ENCODE data around the gene PIKFYVE. TPM values are rescaled to one million over a fixed set of nuclear protein-coding genes. Genes with fewer than 3 reads are reported as not detected.
A peak's percentile ranks its signal among the peaks of the same experiment; 100 is the strongest.

The PIKFYVE gene
- total RNA-seq, 1 experiment from 2014 or later, result 22.8 TPM

DNA sequence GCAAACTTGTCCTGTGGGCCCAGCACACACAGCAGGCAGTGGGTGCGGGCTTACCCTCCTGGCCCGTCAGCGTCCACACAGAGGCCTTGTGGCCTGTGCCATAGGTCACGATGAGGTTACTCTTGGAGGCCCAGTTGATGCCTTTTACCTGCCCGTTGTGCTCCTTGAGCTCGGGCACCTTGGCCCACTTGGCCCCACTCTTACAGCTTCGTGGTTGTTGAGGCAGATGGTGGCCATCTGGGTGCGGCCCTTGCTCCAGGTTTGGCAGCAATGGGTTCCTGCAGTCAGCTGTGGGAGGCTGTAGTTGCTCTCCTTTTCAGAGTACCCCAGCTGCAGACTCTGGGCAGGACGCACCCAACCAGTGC lies 95.0 kb downstream of the PIKFYVE start:
- Mint-ChIP-seq H3K27ac (ENCODE audit: low read depth, unreplicated experiment) (no peak overlapping the region), H3K27me3 (ENCODE audit: insufficient read depth, unreplicated experiment) (no peaks in the 10 kb centered on the region), H3K9me3 (ENCODE audit: unreplicated experiment) (no peaks in the 10 kb centered on the region), H3K36me3 (ENCODE audit: insufficient read depth, unreplicated experiment) (peaks cover 18% of the 10 kb centered on the region), H3K4me1 (ENCODE audit: insufficient read depth, unreplicated experiment) (peaks cover 20% of the 10 kb centered on the region), H3K4me3 (ENCODE audit: unreplicated experiment) (no peak overlapping the region)
- intact Hi-C loops (cut with micrococcal nuclease), result no loop called here
- POLR2A ChIA-PET, result no interaction called here
- TF ChIP-seq, protein P1, sequence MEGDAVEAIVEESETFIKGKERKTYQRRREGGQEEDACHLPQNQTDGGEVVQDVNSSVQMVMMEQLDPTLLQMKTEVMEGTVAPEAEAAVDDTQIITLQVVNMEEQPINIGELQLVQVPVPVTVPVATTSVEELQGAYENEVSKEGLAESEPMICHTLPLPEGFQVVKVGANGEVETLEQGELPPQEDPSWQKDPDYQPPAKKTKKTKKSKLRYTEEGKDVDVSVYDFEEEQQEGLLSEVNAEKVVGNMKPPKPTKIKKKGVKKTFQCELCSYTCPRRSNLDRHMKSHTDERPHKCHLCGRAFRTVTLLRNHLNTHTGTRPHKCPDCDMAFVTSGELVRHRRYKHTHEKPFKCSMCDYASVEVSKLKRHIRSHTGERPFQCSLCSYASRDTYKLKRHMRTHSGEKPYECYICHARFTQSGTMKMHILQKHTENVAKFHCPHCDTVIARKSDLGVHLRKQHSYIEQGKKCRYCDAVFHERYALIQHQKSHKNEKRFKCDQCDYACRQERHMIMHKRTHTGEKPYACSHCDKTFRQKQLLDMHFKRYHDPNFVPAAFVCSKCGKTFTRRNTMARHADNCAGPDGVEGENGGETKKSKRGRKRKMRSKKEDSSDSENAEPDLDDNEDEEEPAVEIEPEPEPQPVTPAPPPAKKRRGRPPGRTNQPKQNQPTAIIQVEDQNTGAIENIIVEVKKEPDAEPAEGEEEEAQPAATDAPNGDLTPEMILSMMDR (IDR thresholded peaks at IDR 0.05; ENCODE audit: unreplicated experiment), result no peak
- BruUV-seq (replicated peaks), result no TSS peak
- no peak for DNase-seq (ENCODE audit: unreplicated experiment)
- CTCF ChIA-PET, result interaction anchor here (0.6 to 0.9 kb wide), 3 partner anchors 12 to 1829 kb away, joined by 3 to 4 read pairs (median 3); no protein-coding TSS in a partner anchor

DNA sequence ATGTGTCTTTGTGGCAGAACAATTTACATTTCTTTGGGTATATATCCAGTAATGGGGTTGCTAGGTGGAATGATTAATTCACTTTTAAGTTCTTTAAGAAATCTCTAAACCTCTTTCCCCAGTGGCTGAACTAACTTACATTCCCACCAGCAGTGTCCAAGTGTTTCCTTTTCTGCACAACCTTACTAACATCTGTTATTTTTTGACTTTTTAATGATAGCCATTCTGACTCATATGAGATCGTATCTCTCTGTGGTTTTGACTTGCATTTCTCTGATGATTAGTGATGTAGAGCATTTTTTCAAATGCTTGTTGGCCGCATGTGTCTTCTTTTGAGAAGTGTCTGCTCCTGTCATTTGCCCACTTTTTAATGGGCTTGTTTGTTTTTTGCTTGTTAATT lies 97.4 kb downstream of the PIKFYVE start:
- Mint-ChIP-seq H3K9me3 (ENCODE audit: unreplicated experiment) (no peaks in the 10 kb centered on the region), H3K4me1 (ENCODE audit: insufficient read depth, unreplicated experiment) (peaks cover 24% of the 10 kb centered on the region), H3K36me3 (ENCODE audit: insufficient read depth, unreplicated experiment) (peaks cover 18% of the 10 kb centered on the region), H3K27me3 (ENCODE audit: insufficient read depth, unreplicated experiment) (no peaks in the 10 kb centered on the region), H3K4me3 (ENCODE audit: unreplicated experiment) (no peak overlapping the region), H3K27ac (ENCODE audit: low read depth, unreplicated experiment) (peak overlapping the region; percentile 75)
- DNase-seq (ENCODE audit: unreplicated experiment), result peak; percentile 34
- TF ChIP-seq, protein P1 (IDR thresholded peaks at IDR 0.05; ENCODE audit: unreplicated experiment), result no peak
- ChIA-PET POLR2A (interaction anchor here (0.7 kb wide), 1 partner anchor 1047 kb away, joined by 3 read pairs; no protein-coding TSS in a partner anchor), CTCF (no interaction called here)
- no TSS peak for BruUV-seq (replicated peaks)
- intact Hi-C loops (cut with micrococcal nuclease), result no loop called here

DNA sequence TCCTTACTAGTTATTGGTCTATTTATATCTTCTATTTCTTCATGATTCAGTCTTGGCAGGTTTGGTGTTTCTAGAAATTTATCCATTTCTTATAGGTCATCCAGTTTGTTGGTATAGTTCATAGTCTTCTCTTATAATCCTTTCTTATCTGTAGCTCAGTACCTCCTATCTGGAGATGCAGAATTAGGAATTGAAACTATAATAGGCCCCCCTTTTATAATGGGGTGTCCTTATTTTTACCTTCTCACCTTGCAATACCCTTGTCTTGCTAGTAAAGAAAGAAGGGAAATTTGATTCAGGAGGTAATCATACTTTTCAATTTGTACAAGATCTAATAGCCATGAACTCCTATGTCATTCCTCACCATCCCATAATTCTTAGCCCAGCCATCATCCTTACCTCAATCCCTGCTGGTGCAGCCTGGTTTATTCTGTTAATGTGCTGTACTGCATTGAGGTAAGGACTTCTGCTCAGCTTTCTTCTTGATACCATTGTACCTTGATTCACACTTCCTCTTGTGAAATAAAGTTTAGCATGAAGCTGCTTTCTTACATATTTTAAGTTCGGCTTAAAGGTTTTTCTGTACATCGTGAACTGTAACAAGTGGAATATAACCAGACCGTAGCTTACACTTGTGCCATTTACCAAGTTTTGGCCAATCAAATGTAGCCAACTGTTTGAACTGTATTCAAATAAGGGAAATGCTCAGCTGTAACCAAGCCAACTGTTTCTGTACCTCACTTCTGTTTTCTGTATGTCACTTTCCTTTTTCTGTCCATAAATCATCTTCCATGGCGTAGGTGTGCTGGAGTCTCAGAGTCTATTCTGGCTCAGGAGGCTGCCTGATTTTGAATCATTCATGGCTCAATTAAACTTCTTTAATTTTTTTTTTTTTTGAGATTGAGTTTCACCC lies 100.4 kb downstream of the PIKFYVE start:
- Mint-ChIP-seq H3K27ac (ENCODE audit: low read depth, unreplicated experiment) (no peak overlapping the region), H3K27me3 (ENCODE audit: insufficient read depth, unreplicated experiment) (no peaks in the 10 kb centered on the region), H3K4me1 (ENCODE audit: insufficient read depth, unreplicated experiment) (peaks cover 30% of the 10 kb centered on the region), H3K9me3 (ENCODE audit: unreplicated experiment) (no peaks in the 10 kb centered on the region), H3K4me3 (ENCODE audit: unreplicated experiment) (no peak overlapping the region), H3K36me3 (ENCODE audit: insufficient read depth, unreplicated experiment) (peaks cover 6% of the 10 kb centered on the region)
- no TSS peak for BruUV-seq (replicated peaks)
- intact Hi-C loops (cut with micrococcal nuclease), result no loop called here
- DNase-seq (ENCODE audit: unreplicated experiment), result no peak
- TF ChIP-seq, protein P1 (IDR thresholded peaks at IDR 0.05; ENCODE audit: unreplicated experiment), result no peak
- CTCF ChIA-PET, result interaction anchor here (0.6 to 1.1 kb wide), 5 partner anchors 11 to 842 kb away, joined by 3 to 4 read pairs (median 3); no protein-coding TSS in a partner anchor
- POLR2A ChIA-PET, result interaction anchor here (1.6 kb wide), 1 partner anchor 113 kb away, joined by 3 read pairs; no protein-coding TSS in a partner anchor

DNA sequence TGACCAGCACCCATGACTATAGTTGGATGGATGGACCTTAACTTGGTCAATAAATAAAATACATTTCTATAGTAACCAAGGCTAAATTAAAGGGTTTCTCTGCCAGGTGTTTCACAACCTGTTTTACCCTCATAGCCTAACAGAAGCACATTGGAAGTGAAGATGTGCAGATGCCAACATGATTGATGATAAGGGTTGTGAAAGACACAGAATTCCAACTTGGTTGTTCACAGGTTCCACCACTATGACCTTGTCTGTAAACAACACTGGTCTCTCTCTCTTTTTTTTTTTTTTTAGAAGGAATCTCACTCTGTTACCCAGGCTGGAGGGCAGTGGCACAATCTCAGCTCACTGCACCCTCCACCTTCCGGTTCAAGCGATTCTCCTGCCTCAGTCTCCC lies 103.0 kb downstream of the PIKFYVE start:
- intact Hi-C loops (cut with micrococcal nuclease), result no loop called here
- peaks cover 14% of the 10 kb centered on the region for H3K4me1 Mint-ChIP-seq (ENCODE audit: insufficient read depth, unreplicated experiment)
- TF ChIP-seq, protein P1 (IDR thresholded peaks at IDR 0.05; ENCODE audit: unreplicated experiment), result no peak
- CTCF ChIA-PET, result interaction anchor here (0.6 to 0.9 kb wide), 2 partner anchors 22 to 422 kb away, joined by 3 to 5 read pairs; no protein-coding TSS in a partner anchor
- POLR2A ChIA-PET, result interaction anchor here (0.6 kb wide), 2 partner anchors 22 to 1861 kb away, joined by 3 read pairs; no protein-coding TSS in a partner anchor
- no peak overlapping the region for H3K4me3 Mint-ChIP-seq (ENCODE audit: unreplicated experiment)
- no peaks in the 10 kb centered on the region for H3K27me3 Mint-ChIP-seq (ENCODE audit: insufficient read depth, unreplicated experiment)
- no peaks in the 10 kb centered on the region for H3K36me3 Mint-ChIP-seq (ENCODE audit: insufficient read depth, unreplicated experiment)
- H3K27ac Mint-ChIP-seq (ENCODE audit: low read depth, unreplicated experiment), result no peak overlapping the region
- no TSS peak for BruUV-seq (replicated peaks)
- DNase-seq (ENCODE audit: unreplicated experiment), result peak; percentile 62
- no peaks in the 10 kb centered on the region for H3K9me3 Mint-ChIP-seq (ENCODE audit: unreplicated experiment)

Data from MCF 10A (cell line).